ENCODE data around the gene TLX1. TPM values are rescaled to one million over a fixed set of nuclear protein-coding genes. Genes with fewer than 3 reads are reported as not detected.

The TLX1 gene
- total and polyA plus RNA-seq, 4 donors, result 0.06 to 0.79 (median 0.31) TPM

DNA sequence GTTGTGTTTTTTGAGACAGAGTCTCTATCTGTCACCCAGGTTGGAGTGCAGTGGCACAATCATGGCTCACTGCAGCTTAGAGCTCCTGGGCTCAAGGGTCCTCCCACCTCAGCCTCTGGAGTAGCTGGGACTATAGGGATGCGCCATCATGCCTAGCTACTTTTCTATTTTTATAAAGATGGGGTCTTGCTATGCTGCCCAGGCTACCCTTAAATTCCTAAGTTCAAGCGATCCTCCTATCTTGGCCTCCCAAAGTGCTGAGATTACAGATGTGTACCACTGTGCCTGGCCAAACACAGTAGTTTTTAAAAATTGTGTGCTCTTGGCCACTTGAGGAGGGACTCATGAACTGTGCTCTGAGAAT lies 10.6 kb upstream of the TLX1 start:
- no peak for TF ChIP-seq MAX (IDR thresholded peaks at IDR 0.05)
- no peak for TF ChIP-seq FOXA2 (IDR thresholded peaks at IDR 0.05)
- no peak for TF ChIP-seq JUND (IDR thresholded peaks at IDR 0.05)
- no peak for TF ChIP-seq REST (IDR thresholded peaks at IDR 0.05)
- no peak for TF ChIP-seq RAD21 (IDR thresholded peaks at IDR 0.05)
- TF ChIP-seq ZBTB33 (IDR thresholded peaks at IDR 0.05), result no peak
- TF ChIP-seq HNF4G (IDR thresholded peaks at IDR 0.05), result no peak
- no peak for TF ChIP-seq NR2F2 (IDR thresholded peaks at IDR 0.05)
- no peak for TF ChIP-seq TAF1 (conservative IDR thresholded peaks at IDR 0.05)
- TF ChIP-seq ATF3 (IDR thresholded peaks at IDR 0.05), result no peak

DNA sequence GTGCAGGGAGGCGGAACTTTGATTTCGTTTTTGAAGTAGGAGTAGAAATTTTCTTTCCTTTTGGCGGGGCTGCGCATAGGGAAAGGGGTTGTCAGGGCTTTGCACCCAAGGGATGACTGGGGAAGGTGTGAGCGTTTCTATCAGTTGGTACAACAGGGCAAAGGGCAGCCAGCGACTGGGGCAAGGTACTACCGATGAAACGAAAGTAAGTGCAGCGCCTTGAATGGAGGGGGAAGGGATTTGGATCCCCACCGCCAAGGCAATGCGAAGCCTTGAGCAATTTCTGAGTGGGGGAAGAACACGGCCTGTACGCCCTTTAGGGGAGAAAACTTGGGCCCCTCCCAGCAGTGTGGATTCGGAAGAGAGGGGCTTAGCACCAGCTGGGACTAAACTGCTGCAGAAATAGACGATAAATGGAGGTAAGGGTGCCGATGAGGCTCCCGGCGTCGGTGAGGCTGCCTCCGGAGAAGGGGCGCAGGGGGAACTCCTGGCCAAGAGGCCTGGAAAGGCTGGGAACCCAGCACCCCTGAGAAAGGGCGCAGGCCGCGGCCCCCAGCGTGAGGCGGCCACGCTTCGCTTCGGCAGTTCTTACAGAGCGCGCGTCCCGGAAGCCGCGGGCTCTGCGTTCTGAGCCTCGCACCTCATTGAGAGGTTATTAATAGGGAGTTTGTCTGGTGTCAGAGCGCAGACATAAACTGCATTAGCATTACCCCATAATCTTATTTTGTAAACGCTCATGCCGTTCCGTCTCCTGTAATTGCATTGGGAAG lies 10.0 kb upstream of the TLX1 start:
- Histone ChIP-seq H3K4me1 (ENCODE audit: control insufficient read depth in 4 of 4, insufficient read depth in 4 of 4, low read length in 3 of 4) (peaks cover 7 to 17% (median 9%) of the 10 kb centered on the region in 4 donors), H3K27ac (ENCODE audit: low read depth in 1 of 2, low read length in 2 of 2) (no peak overlapping the region)
- peak; percentile 92 for TF ChIP-seq SP1 (IDR thresholded peaks at IDR 0.05)
- TF ChIP-seq RXRA (IDR thresholded peaks at IDR 0.05), result peak; percentile 76 to 79
- TF ChIP-seq HNF4A (conservative IDR thresholded peaks at IDR 0.05), result peak; percentile 97
- TF ChIP-seq TAF1 (conservative IDR thresholded peaks at IDR 0.05), result no peak
- peak; percentile 56 for TF ChIP-seq YY1 (IDR thresholded peaks at IDR 0.05)
- no peak for TF ChIP-seq ATF3 (IDR thresholded peaks at IDR 0.05)
- TF ChIP-seq HNF4G (IDR thresholded peaks at IDR 0.05), result peak; percentile 88
- TF ChIP-seq MAX (IDR thresholded peaks at IDR 0.05), result no peak
- TF ChIP-seq GABPA (IDR thresholded peaks at IDR 0.05 in 1 of 2, conservative IDR thresholded peaks at IDR 0.05 in 1 of 2), result peak in 1 of 2 donors; percentile 21
- peak; percentile 29 for TF ChIP-seq NR2F2 (IDR thresholded peaks at IDR 0.05)
- peak in 1 of 2 donors; percentile 29 for TF ChIP-seq JUND (IDR thresholded peaks at IDR 0.05)
- TF ChIP-seq ZBTB33 (IDR thresholded peaks at IDR 0.05), result no peak
- TF ChIP-seq FOXA1 (IDR thresholded peaks at IDR 0.05), result no peak

More for the DNA sequence above, 10.6 kb upstream of the TLX1 start:
- 90% methylated on average over 2 of the region's 2 CpGs for WGBS
- Histone ChIP-seq H3K27ac (ENCODE audit: low read depth in 1 of 2, low read length in 2 of 2) (no peak overlapping the region), H3K4me3 (ENCODE audit: low read depth in 1 of 3, low read length in 3 of 3) (peak overlapping the region; percentile 61 to 86 (median 80)), H3K27me3 (ENCODE audit: control insufficient read depth in 4 of 4, insufficient read depth in 4 of 4, low read length in 3 of 4) (peaks cover 0 to 3% (median 0%) of the 10 kb centered on the region in 4 donors), H3K36me3 (ENCODE audit: control insufficient read depth in 4 of 4, insufficient read depth in 3 of 4, low read depth in 1 of 4, low read length in 3 of 4) (no peaks in the 10 kb centered on the region), H3K9me3 (ENCODE audit: control insufficient read depth in 4 of 4, low read length in 3 of 4) (no peaks in the 10 kb centered on the region), H3K4me1 (ENCODE audit: control insufficient read depth in 4 of 4, insufficient read depth in 4 of 4, low read length in 3 of 4) (peaks cover 7 to 17% (median 9%) of the 10 kb centered on the region in 4 donors), H3K9ac (ENCODE audit: low read depth in 1 of 2, low read length in 2 of 2) (no peak overlapping the region)
- DNase-seq (ENCODE audit: low spot score), result no peak

More for the DNA sequence above, 10.0 kb upstream of the TLX1 start:
- Histone ChIP-seq H3K36me3 (ENCODE audit: control insufficient read depth in 4 of 4, insufficient read depth in 3 of 4, low read depth in 1 of 4, low read length in 3 of 4) (no peaks in the 10 kb centered on the region), H3K27me3 (ENCODE audit: control insufficient read depth in 4 of 4, insufficient read depth in 4 of 4, low read length in 3 of 4) (peaks cover 0 to 3% (median 0%) of the 10 kb centered on the region in 4 donors), H3K9ac (ENCODE audit: low read depth in 1 of 2, low read length in 2 of 2) (peak overlapping the region; percentile 62 to 75), H3K4me3 (ENCODE audit: low read depth in 1 of 3, low read length in 3 of 3) (peak overlapping the region; percentile 61 to 86 (median 80)), H3K9me3 (ENCODE audit: control insufficient read depth in 4 of 4, low read length in 3 of 4) (no peaks in the 10 kb centered on the region)
- DNase-seq (ENCODE audit: low spot score), result no peak
- 3% methylated on average over 41 of the region's 41 CpGs for WGBS
